Stimulated activated CD4-positive, alpha-beta T cell treated with anti-CD3 and anti-CD28 coated beads, TNF-alpha, amount 100 ng/mL, for 24 hours (primary cell): ENCODE results near the gene HOXC11.

ENCODE experiments used
- DNase-seq, 3 experiments: peaks; one replicate each; pipeline ENCODE4 v3.0.0-alpha.2; 2020; ENCODE audit warnings: low read depth in 3 of 3

Gene HOXC11

DNA sequence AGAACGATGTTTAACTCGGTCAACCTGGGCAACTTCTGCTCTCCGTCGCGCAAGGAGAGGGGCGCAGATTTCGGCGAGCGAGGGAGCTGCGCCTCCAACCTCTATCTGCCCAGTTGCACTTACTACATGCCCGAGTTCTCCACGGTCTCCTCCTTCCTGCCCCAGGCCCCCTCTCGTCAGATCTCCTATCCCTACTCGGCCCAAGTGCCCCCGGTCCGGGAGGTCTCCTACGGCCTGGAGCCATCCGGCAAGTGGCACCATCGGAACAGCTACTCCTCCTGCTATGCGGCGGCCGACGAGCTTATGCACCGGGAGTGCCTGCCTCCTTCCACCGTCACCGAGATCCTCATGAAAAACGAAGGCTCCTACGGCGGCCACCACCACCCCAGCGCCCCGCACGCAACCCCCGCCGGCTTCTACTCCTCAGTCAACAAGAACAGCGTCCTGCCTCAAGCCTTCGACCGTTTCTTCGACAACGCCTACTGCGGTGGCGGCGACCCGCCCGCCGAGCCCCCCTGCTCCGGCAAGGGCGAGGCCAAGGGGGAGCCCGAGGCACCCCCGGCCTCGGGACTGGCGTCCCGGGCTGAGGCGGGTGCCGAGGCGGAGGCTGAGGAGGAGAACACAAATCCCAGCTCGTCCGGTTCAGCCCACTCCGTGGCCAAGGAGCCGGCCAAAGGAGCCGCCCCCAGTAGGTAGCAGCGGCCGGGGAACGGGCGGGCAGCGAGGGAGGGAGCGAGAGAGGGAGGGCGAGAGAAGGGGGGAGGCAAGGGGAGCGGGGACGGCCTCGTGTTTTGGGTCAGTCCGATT lies 513 bp downstream of the HOXC11 start:
- DNase-seq, result no peak

DNA sequence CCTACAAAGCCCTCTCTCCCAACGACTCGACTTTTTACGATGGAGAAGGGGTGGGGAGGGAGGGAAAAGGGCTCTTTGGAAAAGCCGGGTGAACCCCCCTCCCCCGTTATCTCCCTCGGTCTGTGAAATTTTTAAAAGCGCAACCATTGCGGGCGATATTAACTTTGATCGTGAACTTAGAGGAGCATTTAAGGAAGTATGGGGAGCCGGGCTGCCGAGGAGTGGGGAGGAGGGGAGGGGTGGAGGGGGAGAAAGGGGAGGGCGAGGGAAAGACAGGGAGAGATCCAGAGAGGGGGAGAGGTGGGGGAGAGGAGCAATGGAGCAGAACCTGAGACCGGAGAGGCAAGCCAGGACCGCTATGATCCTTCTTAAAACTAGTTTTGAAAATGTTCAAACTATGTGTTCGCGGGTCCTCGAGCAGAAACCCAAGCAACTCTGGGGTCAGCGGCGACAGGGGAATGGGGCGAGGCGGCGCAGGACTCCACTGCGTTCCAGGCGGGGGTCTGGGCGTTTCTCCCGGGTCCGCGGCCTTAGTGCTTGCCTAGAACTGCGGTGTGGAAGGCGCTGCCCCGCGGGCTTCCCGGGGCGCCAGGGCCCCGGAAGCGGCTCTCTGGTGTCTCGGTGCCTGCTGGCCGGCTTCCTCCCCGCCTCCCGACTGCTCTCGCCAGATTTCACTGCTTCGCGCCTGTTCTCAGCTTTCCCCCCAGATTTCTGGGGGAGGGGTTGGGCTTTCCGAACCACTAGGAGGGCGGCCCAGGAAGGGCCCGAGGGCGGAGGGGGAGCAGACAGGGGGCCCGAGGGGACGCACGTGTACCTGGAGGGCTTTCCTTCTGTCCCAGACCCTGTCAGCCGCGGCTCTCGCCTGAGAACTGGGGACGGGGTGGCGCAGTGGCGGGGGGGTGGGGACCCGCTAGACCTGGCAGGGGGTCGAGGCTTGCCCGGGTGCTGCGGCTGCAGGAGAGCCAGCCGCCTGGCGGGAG lies 1.4 kb downstream of the HOXC11 start, which contains the start of gene HOTAIR:
TSS of gene HOTAIR (minus strand) at position 871 of the 980 bp plus-strand sequence.
- DNase-seq, result no peak

DNA sequence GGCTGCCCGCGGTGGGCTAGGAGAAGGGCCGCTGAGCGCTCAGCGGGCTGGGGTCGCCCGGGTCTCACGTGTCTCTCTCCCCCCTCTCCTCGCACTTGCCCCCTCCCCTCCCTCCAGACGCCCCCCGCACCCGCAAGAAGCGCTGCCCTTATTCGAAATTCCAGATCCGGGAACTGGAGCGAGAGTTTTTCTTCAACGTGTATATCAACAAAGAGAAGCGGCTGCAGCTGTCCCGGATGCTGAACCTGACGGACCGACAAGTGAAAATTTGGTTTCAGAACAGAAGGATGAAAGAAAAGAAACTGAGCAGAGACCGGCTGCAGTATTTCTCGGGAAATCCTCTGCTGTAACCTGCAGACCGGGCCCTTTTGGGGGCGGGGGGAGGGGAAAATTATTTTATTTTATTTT lies 2.1 kb downstream of the HOXC11 start:
- DNase-seq, result no peak

DNA sequence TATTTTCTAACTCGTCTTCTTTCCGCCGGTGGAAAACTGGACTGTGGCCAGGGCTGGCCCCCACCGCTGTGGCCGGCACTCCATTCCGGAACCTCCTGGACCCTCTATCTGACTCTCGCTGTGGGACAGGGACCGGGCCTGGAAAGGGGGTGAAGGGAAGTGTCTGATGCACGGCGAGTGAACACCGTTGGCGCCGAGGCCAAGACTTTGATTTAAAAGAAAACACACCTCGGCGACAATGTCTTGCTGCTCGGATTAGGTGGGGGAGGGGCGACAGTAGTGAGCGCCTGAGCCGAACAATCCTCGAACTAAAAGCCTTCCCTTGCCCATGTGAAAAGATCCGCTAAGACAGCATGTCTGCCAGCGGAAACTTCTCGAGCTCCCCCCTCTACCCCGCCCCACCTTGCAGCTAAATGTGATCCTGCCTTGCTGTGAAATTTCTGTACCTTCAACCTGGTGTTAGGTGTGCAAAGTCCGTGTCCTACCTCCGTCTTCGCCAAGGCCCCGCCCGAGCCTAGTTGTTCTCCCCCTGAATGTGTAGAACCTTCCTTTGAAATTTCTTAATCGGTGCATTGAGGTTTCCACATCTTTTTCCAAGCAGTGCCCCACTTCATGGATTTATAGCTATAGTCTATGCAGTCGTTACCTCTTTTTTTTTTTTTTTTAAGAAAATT lies 2.7 kb downstream of the HOXC11 start:
- DNase-seq, result no peak

DNA sequence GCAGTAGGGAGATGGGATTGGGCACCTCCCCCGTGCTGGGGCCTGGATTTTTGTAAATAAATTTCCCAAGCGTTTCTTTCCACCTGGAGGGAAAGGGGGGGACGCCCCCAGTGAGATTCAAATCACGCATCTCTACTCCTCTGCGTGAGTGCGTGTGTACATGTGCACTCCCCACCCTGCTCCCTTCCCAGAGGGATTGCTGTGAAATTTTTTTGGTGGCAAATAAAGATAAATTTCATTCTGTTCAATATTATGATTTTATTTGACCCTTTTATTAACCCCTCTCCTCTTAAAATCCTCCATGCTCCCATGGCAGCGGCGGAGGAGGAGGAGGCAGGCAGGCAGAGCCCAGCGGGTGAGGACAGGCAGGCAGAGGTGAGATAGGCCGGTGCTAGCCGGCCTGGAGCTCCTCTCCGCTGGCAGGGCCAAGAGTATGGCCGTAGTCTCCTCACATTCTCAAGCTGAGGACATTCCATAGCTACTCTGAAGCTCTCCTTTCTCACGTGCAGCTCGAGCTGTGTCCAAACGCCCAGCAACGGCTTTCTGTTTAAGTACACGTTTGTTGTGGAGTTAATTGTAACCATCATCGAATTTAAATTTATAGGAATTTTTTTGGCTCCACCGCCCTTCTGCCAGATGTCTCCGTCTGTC lies 3.4 kb downstream of the HOXC11 start:
- no peak for DNase-seq

DNA sequence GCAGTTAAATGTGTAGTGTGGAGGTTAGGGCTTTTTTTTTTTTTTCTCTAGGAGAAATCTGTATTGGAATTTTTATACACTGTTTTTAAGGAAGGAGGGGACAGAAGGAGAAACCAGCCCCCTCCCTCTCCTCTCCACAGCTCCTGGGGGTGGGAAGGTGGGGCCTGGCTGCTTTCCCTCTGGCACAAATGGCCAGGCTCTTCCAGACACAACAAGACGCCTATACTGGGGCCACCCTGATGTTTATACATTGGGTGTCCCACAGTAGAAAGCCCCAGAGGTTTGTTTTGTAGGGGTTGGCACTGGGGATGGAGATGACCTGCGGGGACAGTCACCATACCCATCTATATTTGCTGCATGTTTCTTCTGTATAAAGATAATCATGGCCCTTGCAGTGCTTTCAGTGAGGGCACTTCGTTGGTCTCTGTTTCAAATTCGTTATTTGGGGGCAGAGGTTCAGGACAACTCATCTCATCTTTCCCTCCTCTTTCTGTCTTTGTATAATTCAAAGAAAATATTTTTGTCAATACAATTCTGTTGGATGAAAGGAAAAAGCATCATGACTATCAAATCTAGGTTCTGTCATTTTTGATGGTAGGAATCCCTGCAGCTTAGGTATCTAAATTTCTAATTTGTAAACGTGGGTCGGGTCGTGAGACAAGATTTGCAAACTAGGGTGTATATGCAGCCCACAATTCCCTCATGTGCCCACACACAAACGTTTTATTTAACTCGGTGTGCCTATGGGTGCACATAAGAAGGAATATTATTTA lies 4.1 kb downstream of the HOXC11 start:
- no peak for DNase-seq

DNA sequence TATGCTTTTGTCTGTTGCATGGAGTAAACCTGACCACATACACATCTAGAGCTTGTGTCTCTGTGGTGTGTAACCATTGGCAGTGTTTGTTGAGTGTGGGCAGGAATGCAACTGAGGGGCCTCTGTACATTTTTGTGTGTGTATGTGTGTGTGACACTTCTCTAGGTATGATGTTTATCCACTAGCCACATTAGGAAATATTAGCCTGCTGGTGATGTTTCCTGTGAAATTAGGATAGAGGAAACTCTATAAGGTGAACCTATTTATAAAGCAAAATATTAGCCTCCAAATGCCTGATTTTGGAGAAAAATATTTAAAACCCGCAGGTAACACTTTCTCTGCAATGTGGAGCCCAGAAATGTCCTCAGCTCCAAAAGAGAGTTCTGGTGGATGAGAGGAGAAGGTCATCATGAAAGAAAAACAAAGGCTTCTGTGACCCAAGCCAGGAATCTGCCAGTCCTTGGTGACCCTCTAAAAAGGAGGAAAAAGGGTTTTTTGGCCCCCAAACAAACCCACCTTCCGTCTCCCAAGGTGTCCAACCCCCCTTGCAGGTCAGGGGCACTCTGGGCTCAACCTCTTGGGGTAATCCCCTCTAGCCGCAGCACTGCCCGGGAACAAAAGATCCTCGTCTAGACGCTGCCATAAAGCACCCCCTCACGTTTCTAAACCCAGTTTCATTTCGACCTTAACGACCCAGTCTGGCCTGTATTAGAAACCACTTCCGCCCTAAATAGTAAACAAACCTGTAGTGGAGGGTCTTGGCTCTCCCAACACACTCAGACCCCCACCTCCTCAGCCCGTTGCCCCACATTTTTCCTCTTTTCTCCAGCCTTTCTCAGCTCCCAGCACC lies 4.9 kb downstream of the HOXC11 start:
- DNase-seq, result no peak

DNA sequence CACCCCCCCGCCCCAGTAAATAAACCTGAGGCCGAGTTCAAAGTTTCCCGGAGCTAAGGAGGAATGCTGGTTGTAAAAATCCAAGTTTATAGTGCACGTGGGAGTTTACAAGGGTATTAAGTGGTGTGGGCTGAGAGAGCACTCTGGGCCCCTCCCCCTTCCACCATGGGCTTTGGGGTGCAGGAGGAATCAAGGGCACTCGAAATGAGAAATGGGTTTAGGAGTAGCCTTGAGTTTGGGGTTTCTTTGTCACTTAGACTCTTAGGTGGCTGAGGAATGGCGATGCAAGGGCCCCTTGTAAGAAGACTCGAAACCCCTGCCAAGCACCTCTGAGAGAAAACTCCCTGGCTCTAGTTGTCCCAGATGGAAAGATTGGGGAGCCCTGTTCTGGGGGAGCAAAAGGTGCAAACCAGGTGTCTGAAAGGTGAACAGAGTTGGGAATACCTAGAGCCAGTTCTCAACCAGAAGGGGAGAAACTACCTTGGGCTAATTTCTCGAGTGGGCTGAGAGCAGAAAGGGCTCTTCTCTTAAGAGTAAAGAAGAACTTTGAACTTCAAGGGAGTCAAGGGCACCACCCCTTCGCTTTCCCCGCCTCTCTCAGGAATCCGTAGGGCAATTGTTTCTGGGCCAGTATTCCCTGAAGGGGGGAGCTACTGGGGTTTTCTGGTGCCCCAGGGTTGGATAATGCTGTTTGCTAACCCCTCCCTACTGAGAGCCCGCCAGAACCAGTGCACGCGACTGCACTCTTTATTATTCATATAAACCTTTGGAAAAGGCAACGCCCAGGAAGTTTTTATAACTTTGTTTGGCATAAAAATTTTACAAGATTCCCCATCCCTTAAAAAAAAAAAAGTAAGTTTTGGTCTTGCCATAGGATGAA lies 5.8 kb downstream of the HOXC11 start:
- DNase-seq, result no peak

DNA sequence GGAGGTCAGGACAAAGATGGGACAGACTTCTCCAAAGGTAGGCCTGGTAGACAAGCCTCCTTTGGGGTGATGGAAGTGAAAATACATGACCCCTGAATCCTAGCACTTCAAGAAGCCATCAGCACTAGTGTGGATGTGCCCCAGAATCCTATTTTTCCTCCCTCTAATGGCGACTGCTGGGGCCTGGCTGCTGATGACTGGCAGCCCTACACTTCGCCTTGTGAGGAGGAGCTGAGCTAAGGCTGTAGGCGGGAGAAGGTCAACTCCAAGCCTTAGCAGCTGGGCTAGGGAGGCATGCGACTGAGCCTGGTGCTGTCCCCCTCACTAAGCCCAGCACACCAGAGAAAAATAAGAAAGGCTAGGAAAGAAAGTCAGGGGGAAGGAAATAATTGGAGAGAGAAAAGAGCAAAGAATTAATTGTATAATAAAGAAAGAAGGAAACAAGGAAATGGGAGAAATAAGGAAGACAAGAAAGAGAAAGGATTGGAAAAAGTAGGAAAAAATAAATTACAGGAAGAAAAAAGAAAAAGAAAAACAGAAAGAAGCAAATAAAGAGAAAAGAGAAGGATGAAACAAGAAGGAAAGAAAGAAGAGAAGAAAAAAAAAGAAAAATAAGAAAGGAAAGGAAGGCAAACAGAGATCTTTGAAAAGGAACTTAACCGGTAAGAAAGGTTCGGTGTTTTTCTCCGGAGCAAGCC lies 7.3 kb downstream of the HOXC11 start:
- DNase-seq, result no peak

DNA sequence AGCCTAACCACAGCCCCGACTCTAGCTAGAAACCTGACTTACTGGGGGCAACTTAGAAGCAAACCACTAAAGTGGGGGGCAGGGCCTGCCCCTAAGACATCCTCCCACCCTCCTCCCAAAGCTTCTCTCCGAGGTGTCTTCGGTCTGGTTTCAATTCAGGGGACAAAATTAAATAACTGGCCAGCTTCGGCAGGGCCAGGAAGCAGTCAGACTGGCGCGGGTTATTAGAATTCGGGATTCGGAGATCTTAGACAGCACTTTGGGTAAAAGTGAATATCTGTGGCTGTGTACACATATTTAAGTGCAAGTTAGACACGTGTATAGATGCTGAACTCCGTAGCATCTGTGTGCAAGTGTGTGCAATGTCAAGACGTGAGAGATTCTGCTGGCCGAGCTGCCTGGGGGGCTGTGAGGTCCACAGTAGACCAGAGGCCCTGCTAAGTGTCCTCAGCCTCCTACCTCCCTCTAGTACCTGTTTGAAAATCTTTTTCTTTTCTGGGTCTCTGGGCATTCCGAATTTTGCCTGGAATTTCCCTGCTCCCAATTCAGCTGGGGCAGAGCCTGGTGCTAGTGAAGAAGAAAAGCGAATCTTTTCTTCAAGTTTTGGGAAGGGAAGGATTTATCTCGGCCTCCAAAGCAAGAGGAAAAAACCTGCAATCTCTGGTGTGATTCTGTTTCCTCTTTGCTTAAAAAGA lies 8.0 kb downstream of the HOXC11 start:
- no peak for DNase-seq

DNA sequence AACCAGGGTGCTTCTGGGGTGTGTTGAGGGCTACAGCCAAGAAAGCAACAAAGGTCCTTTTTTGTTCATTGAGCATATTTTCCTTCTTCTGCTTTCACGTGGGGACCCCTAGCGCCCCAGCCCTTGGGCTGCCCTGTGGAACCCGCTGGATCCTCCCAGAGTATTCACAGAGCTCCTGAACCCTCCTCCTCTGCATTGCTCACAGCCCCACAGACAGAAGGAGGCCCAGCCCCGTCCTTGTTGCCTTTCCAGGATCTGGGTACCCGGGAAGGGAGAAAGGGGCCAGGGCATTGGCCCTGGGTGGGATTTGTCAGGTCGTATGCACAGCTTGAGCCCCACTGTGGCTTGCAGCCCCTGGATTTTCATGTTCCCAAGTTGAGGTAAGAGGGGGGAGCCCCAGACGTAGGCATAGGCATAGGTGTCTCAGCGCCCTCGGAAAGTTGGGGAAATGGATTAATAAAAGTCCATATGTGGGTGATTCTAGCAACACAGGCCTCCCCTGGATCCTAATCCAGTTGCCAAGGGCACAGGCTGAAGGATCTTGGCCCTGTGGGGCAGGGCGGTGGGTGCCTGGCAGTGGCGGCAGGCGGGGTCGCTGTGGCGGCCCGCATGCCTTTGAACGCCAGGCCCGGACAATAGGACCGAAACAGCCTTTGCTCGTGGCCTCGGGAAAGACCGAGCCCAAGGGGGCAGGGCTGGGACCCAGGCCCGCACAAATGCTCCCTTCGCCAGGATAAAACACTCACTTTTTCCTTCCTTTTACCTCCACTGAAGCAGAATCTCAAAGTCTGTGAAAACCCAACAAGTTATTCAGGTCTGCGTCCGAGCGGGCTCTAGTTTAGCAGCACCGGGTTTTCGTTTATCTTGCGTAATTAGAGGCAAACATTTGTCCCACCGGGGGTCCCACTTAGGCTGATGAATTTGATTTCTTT lies 9.0 kb downstream of the HOXC11 start:
- DNase-seq, result no peak

DNA sequence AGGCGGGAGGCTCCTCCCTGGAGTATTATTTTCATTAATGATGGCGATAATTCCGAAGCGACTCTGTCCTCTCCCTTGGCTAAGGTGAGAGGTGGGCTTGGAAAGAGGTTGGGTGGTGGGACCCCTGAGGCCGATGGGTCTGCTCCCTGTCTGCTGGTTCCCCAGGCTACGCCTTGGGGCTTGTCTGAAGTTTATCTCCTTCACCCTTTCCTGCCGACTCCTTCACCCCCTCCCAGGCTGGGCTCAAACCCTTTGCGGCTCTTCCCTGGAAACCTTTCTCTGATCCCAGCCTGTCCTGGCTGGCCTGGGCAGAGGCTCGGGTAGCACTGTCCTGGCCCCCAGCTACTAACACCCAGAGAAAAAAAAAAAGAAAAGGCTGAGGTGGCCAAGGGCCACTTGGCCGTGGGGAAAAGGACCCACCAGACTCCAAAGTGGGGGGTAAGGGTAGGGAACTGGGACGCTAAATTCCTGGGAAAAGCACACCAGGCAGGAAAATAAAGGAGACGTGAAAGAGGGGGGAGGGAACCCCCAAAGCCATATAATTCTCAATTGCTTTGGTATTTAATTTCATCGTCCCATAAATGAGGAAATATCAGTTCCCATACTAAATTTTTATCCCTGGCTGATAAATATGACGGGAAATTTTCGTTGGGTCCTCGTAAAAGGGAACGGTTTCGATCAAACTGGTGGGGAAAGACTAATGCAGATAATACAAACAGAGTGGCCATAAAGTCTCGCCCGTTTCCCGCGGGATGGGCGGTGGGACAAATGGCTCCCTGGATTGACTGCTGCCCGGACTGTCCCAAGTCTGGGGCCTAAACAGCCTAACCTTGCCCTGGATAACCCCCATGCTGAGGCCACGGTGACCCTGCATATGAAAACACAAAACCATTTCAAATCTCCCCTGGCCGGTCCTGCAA lies 10.0 kb downstream of the HOXC11 start:
- DNase-seq, result no peak

DNA sequence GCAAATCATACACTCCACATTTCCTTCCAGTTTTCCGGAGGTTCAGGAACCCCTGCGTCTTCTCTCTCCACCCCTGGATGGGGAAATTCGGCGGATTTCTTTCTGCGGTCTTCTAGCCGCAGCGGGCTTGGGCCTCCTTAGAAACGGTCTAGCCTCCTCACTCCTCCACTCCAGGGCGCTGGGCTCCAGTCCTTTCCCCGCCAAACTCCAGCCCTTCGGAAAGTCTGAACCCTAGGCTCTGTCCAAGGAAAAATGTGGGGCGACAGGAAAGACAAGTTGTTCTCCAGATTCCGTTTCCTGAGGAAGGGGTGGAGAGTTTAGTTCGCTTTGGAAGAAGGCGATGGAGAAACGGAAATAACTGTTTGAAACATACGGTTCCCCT lies 10.6 kb downstream of the HOXC11 start:
- no peak for DNase-seq

DNA sequence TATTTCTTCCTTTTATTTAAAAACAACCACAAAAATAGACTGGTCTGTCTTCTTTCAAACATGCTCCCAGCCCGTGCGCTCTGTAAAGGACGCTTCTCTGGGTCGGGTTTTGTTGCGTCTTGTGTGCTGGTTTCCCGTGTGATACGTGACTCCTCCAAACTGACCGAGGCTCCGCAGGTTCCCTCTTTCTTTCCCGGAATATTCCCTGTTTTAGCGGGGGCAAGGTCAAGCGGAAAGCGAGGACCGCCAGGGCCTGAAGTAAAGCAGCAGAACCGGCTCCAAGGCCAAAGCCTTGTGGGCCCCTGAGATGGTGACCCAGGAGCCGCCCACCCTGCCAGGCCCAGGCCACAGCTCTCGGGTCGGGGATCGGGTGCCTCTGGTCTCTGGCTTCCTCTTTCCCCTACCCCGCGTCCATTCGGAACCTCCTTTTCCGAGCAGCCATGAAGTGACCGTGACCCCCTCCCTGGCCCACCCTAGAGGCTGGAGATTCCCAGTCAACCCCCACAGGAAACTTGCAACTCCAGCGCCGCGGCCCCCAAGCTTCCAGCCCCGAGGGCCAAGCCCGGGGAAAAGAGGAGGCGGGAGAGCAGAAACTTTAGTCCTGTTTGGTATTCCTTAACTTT lies 11.1 kb downstream of the HOXC11 start:
- DNase-seq, result no peak
